HG03565 (cell line): Measurements from ENCODE around the gene CCDC171.
"Not testable (repeated sequence)": the region's sequence is repeated elsewhere in the genome, so short reads cannot be mapped to it uniquely, and the experiment has no call there.

Experiments
- ATAC-seq: cut with Tn5 transposase; IDR thresholded peaks from one replicate; pipeline ENCODE4 v1.9.1; 2021; ENCODE audit warnings: mild to moderate bottlenecking, moderate library complexity; ENCODE audit not compliant: unreplicated experiment

Gene CCDC171

DNA sequence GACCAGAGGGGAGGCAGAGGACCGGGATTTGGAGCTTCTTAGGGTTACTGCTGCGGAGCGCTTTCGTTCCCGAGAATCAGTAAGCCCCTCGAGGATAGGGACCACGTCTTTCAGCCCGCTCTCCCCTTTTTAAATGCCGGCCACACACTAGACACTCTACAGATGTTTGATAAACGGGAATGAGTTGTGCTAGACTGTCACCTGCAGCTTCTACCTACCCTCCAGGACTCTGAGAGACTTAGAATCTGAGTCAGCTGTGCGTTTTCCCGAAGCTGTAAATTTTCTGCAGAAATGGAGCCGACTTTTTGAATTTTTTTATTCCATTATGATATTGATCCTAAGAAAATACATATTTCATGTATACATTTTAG lies 670 bp downstream of the CCDC171 start:
- ATAC-seq: peak; percentile 7

DNA sequence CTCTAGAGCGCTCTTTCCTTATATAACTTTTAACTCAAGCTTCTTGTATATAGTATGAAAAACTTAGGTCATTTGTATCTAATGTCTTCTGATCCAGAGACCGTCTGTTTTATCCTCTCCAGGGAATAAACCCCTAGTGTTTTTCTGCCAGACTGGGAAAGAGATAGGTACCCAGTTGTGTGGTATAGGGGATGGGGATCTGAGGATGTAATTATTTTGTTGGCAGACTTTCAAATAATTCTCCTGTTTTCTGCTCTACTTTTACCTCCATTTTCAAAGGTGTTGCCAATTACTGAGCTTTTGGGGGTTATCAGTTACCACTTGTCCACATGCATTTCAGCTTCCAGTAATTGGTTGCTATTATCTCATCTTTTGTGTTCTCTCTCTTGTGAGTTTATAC lies 17.9 kb downstream of the CCDC171 start:
- no peak for ATAC-seq

DNA sequence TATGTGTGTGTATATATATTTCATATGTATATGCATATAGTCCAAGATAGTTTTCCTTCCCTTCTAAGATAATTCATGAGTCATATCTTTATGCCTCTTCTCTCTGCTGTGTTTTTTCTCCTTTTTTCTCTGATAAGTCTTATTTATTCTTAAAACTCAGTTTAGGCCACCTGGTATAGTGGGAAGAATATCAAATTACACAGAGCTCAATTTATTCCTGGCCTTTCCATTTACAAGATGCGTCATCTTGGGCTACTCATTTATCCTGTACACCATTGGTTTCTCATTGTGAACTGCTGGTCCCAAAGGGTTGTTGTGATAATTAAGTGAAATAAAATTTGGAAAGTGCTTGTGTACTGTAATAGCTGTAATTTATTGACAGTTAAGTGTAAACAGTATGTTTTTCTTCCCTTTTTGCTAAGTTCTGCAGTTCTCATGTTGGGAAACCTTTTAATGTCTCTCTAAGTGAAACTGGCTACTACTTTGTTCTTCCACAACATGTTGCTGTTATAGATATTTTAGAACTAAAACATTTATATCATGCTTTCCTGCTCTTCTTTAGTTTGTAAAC lies 19.4 kb downstream of the CCDC171 start:
- ATAC-seq: no peak

DNA sequence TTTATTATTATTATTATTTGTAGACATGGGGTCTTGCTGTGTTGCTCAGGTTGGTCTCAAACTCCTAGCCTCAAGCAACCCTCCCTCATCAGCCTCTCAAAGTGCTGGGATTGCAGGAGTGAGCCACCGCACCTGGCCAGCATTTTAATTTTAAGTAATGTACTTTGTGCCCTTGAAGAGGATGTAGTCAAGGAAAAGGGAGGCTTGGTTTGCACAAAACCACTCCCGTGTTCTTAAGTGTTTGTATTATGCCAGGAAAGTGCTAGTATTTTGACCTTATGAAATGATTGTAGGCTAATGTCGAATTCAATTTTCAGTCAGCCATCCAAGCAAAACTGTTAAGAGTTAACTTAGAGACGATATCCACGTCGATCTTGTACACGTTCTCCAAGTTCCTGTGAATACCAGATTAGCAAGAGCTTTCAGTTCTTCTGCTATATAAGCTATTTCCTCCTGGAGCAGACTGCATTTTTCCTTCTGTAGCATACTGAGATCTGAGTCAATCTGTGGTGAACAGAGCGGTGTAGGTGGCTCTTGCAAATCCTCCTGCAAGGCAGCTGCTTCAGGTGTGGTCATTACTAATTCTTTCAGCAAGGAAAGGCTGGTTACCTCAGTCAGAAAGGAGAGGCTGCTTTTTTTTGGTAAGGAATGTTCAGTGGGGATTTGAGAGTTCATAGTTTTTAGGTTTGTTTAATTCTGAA lies 23.7 kb downstream of the CCDC171 start:
- no peak for ATAC-seq

DNA sequence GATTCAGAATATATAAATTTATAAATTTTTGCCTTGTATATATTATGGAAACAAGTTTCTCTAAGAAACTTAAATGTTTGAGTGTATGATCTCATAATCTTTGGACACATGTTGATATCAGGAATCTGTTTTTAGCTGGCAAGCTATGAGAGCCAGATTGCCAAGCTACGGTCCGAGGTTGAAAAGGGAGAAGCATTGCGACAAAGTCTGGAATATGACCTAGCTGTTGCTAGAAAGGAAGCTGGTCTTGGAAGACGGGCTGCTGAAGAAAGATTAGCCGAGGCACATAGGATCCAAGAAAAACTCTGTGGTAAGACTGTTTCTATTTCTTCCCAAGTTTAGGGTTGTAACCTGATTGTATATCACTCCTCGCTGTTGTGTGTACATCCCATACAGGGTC lies 25.9 kb downstream of the CCDC171 start:
- ATAC-seq: no peak

DNA sequence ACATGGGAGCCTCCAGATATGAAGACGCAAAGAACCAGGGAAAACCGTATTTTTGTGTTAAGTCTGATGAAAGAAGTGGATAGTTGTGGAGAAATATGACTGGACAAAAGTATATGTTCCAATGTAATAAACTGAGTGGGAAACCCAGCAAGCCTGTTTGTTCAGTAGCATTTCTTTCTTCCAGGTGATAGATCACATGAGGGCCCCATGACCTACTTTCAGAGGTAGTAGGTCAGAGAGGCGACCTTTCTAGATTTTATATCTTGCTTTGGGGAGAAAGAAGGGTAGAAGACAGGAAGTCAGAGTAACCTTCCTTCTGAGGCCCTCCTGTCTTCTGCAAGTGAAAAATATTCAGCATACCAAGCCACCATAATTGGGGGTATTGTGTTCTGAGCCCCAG lies 31.5 kb downstream of the CCDC171 start:
- ATAC-seq: no peak

DNA sequence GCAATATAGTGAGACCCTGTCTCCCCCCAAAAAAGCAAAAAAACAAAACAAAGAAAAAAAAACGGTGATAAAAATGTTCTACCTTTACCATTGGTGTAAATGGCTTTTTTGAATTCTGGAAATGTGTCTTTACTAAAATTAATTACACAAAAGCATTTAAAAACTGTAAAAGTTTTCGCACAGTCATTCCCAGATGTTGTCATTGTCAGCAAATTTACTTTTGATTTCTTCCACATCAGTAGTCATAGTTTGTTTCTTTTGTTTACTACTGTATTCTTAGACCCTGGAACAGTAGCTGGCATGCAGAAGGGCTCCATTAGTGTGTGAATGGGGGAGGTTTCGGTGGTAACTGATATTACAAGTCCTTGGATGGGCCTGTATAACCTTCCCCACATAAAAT lies 39.5 kb downstream of the CCDC171 start:
- no peak for ATAC-seq

DNA sequence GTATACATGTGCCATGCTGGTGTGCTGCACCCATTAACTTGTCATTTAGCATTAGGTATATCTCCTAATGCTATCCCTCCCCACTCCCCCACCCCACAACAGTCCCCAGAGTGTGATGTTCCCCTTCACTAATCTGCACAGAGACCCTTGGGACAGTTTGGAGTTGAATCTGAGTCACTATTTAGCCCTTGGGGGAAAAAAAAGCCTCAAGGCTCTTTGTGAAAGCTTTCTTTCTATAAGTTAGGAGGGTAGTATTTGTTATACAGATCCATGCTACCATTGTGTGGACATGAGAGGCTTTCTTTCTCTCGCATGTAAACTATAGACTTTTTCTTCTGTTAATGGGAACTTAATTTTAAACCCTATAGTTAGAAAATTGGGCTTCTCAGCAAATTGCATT lies 40.1 kb downstream of the CCDC171 start:
- ATAC-seq: not testable (repeated sequence)

DNA sequence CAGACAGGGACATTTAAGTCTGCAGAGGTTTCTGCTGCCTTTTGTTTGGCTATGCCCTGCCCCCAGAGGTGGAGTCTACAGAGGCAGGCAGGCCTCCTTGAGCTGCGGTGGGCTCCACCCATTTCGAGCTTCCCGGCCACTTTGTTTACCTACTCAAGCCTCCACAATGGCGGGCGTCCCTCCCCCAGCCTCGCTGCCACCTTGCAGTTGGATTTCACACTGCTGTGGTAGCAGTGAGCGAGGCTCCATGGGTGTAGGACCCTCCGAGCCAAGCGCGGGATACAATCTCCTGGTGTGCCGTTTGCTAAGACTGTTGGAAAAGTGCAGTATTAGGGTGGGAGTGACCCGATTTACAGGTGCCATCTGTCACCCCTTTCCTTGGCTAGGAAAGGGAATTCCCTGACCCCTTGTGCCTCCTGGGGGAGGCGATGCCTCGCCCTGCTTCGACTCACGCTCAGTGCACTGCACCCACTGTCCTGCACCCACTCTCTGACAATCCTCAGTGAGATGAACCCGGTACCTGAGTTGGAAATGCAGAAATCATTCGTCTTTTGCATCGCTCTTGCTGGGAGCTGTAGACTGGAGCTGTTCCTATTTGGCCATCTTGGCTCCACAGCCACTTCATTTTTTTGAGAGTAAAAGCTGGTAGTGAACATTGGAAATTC lies 48.0 kb downstream of the CCDC171 start:
- not testable (repeated sequence) for ATAC-seq

DNA sequence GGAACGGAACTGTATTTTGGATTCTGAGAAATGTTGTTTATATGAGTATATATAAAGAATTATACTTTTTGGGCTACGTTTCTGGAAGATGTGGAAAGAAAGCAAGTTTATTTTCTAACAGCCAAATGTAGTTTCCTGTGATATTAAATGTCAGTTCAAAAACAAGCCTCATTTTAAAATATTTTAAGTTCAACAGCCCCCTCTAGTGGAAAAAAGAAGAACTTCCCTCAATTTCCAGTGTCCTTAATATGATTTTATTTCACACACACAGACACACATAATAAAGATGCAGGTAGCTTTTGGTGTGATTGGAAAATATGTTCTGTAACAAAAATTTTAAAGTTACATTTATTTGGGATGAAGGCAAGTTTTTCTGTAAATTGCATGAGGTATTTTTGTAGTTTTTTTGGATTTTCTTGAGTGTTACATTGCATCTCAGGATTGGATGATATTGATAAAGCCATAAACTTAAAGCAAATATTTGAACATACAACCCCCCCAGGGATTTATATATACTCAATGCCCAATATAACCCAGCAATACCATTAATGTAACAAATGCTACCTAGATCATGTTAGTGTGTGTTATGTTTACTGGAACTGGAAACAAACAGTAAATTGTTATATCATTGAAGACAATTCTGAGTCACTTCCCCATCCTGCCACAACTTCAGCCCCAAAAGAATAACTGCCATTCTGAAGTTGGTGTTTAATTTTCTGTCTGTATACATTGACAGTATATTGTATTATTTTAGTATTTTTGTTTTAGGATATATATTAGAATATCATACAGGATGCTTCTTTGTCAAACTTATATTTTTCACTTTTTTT lies 54.0 kb downstream of the CCDC171 start:
- ATAC-seq: no peak

DNA sequence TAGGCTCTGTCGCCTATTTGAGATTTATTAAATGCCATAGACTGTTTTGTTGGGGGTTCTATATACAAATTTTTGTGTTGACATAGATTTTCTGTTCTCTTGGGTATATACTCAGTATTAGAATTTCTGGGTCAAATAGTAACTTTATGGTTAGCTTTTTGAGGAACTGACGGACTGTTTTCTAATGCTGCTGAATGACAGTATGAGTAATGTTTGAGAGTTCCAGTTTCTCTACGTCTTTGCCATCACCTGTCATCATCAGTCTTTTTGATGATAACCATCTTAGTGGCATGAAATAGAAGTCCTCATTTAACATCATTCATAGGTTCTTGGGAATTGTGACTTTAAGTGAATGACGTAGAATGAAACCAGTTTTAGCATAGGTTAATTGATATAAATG lies 60.1 kb downstream of the CCDC171 start:
- ATAC-seq: no peak

DNA sequence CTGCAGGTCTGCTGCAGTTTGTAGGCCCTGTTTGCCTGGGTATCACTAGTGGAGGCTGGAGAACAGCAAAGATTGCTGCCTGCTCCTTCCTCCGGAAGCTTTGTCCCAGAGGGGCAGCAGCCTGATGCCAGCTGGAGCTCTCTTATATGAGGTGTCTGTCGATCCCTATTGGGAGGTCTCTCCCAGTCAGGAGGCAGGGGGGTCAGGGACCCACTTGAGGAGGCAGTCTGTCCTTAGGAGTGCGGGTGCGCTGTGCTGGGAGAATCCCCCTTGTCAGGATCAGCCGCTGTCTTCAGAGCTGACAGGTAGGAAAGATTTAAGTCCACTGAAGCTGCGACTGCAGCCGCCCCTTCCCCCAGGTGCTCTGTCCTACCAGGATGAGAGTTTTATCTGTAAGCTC lies 64.9 kb downstream of the CCDC171 start:
- no peak for ATAC-seq

DNA sequence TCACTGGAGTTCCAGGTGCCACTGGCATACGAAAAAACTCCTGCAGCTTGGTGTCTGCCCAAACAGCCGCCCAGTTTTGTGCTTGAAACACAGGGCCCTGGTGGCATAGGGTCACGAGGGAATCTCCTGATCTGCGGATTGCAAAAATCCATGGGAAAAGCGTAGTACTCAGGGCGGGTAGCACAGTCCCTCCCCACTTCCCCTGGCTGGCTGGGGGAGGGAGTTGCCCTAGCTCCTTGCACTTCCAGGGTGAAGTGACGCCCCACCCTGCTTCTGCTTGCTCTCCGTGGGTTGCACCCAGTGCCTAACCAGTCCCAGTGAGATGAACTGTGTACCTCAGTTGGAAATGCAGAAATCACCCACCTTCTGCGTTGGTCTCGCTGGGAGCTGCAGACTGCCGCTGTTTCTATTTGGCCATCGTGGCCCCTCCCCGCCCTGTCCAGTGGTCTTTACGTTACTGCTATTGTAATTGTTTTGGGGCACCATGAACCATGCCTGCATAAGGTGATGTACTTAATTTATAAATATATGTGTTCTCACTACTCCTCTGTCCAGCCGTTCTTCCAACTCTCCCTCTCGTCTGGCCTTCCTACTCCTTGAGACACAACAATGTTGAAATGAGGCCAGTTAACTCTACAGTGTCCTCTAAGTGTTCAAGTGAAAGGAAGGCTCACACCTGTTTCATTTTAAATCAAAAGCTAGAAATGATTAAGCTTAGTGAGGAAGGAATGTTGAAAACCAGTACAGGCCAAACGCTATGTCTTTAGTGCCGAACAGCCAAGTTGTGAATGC lies 65.9 kb downstream of the CCDC171 start:
- no peak for ATAC-seq

DNA sequence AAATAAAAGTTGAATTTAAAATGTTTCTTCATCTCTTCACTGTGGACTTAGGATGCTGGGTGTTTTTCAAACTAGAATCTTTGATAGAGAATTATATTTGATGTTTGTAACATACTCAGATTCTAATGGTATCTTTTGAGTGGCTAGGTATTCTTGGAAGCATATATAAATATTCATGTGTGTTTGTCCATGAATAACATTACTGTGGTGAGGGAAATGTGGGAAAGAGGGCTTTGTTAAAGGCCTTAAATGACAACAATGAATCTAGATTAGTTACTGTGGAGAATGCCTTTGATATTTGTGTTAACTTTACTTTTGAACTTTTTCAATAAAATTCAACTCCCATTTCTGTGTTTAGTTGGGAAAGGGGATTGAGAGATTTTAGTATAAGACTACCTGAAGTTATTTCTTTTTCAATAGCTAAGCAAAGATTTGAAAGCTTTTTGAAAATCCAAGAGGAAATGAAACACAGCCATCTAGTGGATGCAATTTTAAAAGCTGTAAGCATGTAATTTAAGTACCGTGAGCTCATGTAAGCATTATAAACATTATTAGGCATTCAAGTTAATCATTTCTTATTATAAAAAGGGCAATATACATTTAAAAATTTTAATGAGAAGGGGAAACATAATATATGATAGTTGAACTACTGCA lies 69.6 kb downstream of the CCDC171 start:
- ATAC-seq: no peak

DNA sequence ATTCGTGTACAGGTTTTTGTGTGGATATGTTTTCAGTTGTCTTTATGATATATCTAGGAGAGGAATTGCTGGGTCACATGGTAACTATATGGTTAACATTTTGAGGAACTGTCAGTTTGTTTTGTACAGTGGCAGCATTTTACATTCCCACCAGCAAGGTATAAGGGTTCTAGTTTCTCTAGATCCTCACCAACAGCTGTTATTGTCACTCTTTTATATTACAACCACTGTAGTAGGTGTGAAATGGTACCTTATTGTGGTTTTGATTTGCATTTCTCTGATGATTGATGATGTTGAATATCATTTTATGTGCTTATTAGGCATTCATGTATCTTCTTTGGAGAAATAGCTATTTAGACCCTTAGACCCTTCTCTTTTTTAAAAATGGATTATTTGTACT lies 82.9 kb downstream of the CCDC171 start:
- ATAC-seq: no peak

DNA sequence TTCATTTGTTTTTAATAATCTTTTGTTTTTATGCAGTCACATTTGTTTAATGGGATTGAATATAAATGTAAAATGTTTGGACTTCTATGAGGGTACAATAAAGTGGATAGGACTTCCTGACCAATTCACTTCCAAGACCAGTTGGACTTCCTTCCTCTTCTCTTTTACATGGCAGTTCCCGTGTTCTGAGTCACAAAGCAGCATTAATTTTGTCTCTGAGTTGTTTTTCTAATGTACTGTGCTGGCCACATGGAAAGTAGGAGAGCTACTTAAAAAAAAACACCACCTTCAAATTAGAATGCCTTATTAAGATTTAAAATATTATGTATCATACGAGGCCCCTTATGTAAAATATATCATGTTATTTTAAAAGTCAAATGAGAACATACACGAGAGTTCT lies 87.3 kb downstream of the CCDC171 start:
- ATAC-seq: no peak

DNA sequence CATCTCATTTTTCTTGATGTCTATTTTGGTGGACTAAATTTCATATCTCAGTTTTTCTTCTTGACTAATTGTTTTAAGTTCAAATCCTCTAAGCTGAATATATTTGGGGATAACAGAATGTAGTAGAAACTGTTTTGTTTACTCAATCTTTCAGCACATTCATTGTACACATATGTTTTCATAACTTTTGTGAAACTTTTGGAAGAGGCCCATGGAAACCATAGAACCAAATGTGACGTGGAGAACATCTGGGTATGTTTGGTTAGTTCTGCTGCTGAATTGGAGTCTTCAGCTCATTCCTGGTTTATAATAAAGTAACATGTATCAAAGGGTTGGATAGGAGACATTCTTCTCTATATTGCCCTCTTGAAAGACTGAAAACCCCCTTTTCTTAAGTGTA lies 88.4 kb downstream of the CCDC171 start:
- ATAC-seq: no peak

DNA sequence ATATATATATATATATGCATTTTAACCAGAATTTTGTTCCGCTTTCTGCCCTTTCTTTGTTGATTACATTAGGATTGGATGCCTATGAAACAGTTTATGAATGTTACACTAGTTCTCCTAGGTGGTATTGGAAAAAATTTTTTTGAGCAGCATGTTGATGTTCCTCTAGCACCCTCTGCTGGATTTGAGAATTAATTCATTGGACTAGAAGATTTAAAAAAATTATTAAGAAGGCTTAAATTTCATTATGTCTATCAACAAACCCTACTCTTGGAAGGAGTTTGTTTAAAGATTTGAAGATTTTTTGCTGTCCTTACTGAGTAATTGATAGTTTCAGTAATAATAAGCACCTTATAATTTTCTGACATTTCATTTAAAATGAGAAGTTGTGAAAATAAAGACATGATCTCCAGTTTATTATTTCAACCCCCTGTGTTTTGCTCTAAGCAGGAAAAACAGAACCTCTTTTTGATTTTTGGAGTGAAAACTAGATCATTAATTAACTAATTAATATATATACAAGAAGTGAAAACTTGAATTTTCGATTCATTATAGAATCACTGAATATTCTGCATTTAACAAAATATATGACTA lies 89.6 kb downstream of the CCDC171 start:
- ATAC-seq: no peak

DNA sequence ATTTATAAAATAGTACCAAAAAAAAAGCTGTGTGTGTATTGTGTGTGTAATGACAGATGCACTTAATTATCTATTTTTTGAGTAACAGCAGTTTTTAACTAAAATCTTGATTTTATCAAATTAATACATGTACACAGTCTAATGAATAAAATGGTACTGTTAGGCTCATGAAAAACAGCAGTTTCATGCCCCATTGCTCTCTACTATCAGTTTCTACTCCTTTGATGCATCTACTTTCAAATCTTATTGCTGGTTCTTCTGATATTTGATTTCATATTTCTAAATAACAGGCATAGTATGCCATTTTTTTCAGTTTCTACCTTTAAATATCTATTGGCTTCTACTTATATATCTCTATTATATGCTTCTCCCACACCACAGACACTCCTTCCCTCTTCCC lies 117.4 kb downstream of the CCDC171 start:
- ATAC-seq: no peak

DNA sequence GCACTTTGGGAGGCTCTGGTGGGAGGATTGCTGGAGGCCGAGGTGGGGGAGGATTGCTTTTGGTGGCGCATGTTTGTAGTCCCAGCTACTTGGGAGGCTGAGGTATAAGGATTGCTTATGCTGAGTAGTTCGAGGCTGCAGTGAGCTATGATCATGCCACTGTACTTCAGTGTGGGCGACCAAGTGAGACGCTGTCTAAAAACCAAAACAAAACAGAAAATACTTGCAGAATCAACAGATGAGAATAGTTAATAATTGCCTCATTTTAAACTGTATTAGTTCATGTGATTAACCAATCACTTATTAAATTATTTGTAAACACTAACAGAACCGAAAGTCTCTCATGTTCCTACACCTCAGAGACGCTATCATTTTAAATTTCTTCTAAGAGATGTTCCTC lies 118.1 kb downstream of the CCDC171 start:
- ATAC-seq: peak; percentile 65
